ENCODE measurements around the gene SLC25A23. TPM values are rescaled to one million over a fixed set of nuclear protein-coding genes. Genes with fewer than 3 reads are reported as not detected.

SLC25A23 gene
- total and polyA plus RNA-seq, 9 of the 15 experiments (the other 6 are each of a cell fraction or from before 2014, with no cell fraction given): 6.1 to 72.0 (median 26.6) TPM

DNA sequence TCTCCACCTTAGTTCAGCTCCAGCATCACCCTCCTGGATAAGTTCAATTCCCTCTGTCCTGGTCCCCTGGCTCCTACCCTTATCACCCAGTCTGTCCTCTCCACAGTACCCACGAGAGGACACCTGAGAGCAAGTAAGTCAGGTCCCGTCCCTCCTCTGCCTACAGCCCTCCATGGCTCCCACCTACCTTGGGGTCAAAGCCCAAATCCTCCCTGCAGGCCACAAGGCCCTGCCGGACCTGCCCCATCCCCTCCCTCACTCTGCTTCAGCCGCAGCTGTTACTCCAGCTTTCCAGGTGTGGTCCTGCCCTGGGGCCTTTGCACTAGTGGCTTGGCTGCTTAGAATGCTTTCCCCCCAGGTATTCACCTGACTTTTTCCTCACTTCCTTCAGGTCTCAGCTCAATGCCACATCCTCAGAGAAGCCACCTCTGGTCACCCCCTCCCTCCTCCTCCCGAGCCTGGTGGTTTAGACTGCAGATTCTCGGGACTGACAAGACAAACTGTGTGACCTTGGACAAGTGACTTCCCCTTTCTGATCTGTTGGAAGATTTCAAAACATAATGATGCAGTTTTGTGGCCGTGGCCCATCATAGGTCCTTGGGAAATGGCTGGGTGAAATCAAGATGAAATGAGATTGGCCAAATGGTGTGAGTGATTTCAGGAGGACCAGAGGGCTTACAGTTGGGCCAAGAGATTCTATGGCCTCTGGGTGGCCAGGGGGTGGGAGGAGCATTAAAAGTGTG lies 38.9 kb upstream of the SLC25A23 start:
- ChIA-PET POLR2A (interaction anchor here (0.6 to 2.2 kb wide), 4 partner anchors 12 to 97 kb away, joined by 3 to 6 read pairs (median 4); no protein-coding TSS in a partner anchor), CTCF (ENCODE audit: low intra/inter-chr PET ratio) (no interaction called here)
- BruUV-seq (replicated peaks): no TSS peak
- no peaks in the 10 kb centered on the region for H3K9me3 ChIP-seq (replicated peaks; ENCODE audit: control insufficient read depth, insufficient read depth, low read depth, low read length)
- 22% methylated on average over 7 of the region's 7 CpGs for WGBS (ENCODE audit: insufficient coverage, low coverage, missing lambda C conversion rate)
- no peaks in the 10 kb centered on the region for H3K27me3 ChIP-seq (ENCODE audit: control insufficient read depth in 2 of 2, insufficient read depth in 2 of 2, low read length in 2 of 2)
- no peaks in the 10 kb centered on the region for H4K20me1 ChIP-seq (replicated peaks; ENCODE audit: control insufficient read depth, insufficient read depth, low read length)
- ATAC-seq (no peak), FAIRE-seq (no peak), DNase-seq (ENCODE audit: extremely low read depth in 1 of 4, low spot score in 3 of 4) (peak in 1 of 4 experiments; percentile 10)
- 0 out of 4 replicates have a peak overlapping the region, but pooled peaks of 1 of the 2 experiments have one; percentile 20 for H3K9ac ChIP-seq (ENCODE audit: insufficient read depth in 1 of 2, low read depth in 2 of 2, low read length in 2 of 2)
- in situ Hi-C loops (cut with MboI): no loop called here
- no peaks in the 10 kb centered on the region for H3K36me3 ChIP-seq (ENCODE audit: control insufficient read depth, insufficient read depth, low read length)
- H3K27ac ChIP-seq (ENCODE audit: extremely low read depth, low read depth, low read length): no peak overlapping the region
- H3K4me3 ChIP-seq: no peak overlapping the region
- no peaks in the 10 kb centered on the region for H3K79me2 ChIP-seq (ENCODE audit: control insufficient read depth, insufficient read depth, low read length)
- peaks cover 0 to 32% of the 10 kb centered on the region in 2 experiments; a peak in 3 of 5 replicates for H3K4me1 ChIP-seq (replicated peaks in 1 of 2; ENCODE audit: control insufficient read depth in 2 of 2, insufficient read depth in 2 of 2, low read length in 2 of 2)
- no peak overlapping the region for H3K4me2 ChIP-seq (ENCODE audit: insufficient read depth, low read length)
- no peak overlapping the region for H2AFZ ChIP-seq (ENCODE audit: low read depth, low read length)
- intact Hi-C loops (cut with micrococcal nuclease): no loop called here
- peaks cover 5% of the 10 kb centered on the region for H3K9me1 ChIP-seq (ENCODE audit: control insufficient read depth, insufficient read depth, low read length)
- TF ChIP-seq E2F6 (IDR thresholded peaks at IDR 0.05; ENCODE audit: borderline replicate concordance in 1 of 2, extremely low read depth in 1 of 2, insufficient read depth in 1 of 2, insufficient read length in 1 of 2, low read depth in 1 of 2, low read length in 1 of 2, poor library complexity in 1 of 2, severe bottlenecking in 1 of 2) (no peak), ZNF780A (CRISPR knock-in tag; IDR thresholded peaks at IDR 0.05) (no peak), BMI1 (IDR thresholded peaks at IDR 0.05; ENCODE audit: low read length) (no peak), NFATC3 (IDR thresholded peaks at IDR 0.05) (no peak), MLX (CRISPR knock-in tag; conservative IDR thresholded peaks at IDR 0.05) (no peak), JUNB (CRISPR knock-in tag; conservative IDR thresholded peaks at IDR 0.05) (no peak), CBFA2T3 (IDR thresholded peaks at IDR 0.05) (no peak), ZFP36 (IDR thresholded peaks at IDR 0.05; ENCODE audit: low read depth, low read length, partially characterized antibody) (peak; percentile 71), SMARCA5 (IDR thresholded peaks at IDR 0.05) (no peak; the same call in 1 of the 2 replicates), ZNF717 (CRISPR knock-in tag; IDR thresholded peaks at IDR 0.05) (no peak), PURB (CRISPR knock-in tag; IDR thresholded peaks at IDR 0.05; ENCODE audit: low read depth) (no peak), EP300 (IDR thresholded peaks at IDR 0.05; ENCODE audit: low read length) (no peak), PHF8 (IDR thresholded peaks at IDR 0.05; ENCODE audit: borderline replicate concordance, low read length) (no peak), ZNF232 (CRISPR knock-in tag; IDR thresholded peaks at IDR 0.05) (no peak), HNRNPUL1 (IDR thresholded peaks at IDR 0.05; ENCODE audit: low read length) (no peak), SIN3B (IDR thresholded peaks at IDR 0.05; ENCODE audit: low read depth) (no peak), HDAC2 (IDR thresholded peaks at IDR 0.05) (peak; percentile 26; the same call in 1 of the 2 replicates), KDM2B (CRISPR knock-in tag; IDR thresholded peaks at IDR 0.05) (no peak), ADNP (tag; IDR thresholded peaks at IDR 0.05) (peak; percentile 61; the same call in 1 of the 2 replicates), ZNF431 (CRISPR knock-in tag; IDR thresholded peaks at IDR 0.05) (no peak), RCOR1 (IDR thresholded peaks at IDR 0.05; ENCODE audit: borderline replicate concordance in 1 of 2, low read depth in 2 of 2, low read length in 2 of 2) (0 out of 4 replicates have a peak, but pooled peaks of 1 of the 2 experiments have one; percentile 18), TAL1 (IDR thresholded peaks at IDR 0.05) (no peak), ZKSCAN8 (CRISPR knock-in tag; IDR thresholded peaks at IDR 0.05) (no peak)

All from K562 (cell line).